GM21825 (cell line): ENCODE results near the gene FOXL2.

ENCODE experiments used
- ATAC-seq: cut with Tn5 transposase; IDR thresholded peaks from one replicate; pipeline ENCODE4 v1.9.1; 2021; ENCODE audit warnings: mild to moderate bottlenecking, moderate library complexity; ENCODE audit not compliant: unreplicated experiment

The FOXL2 gene

DNA sequence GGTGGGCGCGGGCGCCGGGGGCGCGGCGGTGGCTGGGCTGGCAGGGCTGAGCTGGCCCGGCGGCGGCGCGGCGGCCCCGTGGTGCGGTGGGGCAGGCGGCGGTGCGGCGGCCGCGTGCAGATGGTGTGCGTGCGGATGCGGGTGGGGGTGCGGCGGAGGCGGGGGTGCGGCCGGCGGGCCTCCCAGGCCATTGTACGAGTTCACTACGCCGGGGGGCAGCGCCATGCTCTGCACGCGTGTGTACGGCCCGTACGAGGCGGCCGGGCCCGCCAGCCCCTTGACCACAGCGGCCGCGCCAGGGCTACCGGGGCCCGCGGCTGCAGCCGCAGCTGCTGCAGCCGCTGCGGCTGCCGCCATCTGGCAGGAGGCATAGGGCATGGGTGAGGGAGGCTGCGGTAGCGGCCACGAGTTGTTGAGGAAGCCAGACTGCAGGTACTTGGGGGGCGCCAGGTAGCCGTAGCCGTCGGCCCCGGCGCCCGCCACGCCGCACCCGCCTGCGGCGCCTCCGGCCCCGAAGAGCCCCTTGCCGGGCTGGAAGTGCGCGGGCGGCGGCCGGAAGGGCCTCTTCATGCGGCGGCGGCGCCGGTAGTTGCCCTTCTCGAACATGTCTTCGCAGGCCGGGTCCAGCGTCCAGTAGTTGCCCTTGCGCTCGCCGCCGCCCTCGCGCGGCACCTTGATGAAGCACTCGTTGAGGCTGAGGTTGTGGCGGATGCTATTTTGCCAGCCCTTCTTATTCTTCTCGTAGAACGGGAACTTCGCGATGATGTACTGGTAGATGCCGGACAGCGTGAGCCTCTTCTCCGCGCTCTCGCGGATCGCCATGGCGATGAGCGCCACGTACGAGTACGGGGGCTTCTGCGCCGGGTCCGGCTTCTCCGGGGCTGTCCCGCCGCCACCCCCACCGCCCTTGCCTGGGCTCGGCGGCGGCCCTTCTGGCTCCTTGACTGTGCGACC, 951 bp downstream of the FOXL2 start:
- ATAC-seq: no peak

GRCh38 chr3:138944929-138945708, 1.8 kb downstream of the FOXL2 start:
- ATAC-seq: no peak

- ATAC-seq: no peak
Observed at GRCh38 chr3:138944654-138944928, 2.3 kb downstream of the FOXL2 start.

DNA sequence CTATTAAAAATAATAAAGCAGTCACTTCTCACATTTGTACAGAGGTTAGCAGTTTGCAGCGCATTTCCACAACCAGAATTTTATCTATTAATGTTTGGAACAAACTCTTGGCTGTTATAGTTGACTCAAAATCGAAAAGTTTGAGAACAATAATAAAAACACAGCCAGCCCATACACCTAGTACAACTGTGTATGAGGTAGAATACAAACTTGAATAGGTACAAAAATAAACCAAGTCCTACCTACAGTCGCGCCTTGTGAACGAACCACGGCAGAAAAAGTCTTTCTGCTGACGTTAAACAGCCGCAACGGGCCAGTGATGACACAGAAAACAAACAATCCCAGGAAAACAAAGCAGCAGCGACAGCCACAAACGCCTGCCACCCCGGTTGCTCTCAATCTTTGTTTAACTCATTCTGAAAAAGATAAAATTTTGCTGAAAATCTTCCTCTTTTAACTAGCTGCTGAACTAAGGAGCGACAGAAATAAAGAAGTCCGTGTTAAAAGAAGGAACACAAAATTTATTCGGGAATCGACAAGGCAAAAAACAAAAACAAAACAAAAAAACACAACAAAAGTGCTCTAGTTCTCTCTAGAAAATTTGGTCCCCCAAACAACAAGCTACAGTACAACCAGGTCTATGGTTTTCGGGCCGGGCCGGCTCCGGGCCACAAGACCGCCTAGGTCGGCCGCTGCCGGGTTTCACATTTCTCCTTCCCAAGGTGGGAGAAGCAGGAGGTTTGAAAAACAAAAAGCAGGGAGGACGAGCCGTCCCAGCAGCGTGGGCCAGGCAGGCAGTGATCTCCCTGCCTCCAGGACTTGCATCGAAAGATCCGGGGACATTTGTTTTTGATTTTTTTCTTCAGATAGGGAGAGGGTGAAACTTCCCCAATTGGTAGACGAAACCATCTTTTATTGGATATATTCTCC, 2.9 kb downstream of the FOXL2 start:
- no peak for ATAC-seq

- no peak for ATAC-seq
Observed at GRCh38 chr3:138942861-138943623, 3.9 kb downstream of the FOXL2 start.

- no peak for ATAC-seq
Observed at GRCh38 chr3:138942271-138942670, 4.7 kb downstream of the FOXL2 start.

DNA sequence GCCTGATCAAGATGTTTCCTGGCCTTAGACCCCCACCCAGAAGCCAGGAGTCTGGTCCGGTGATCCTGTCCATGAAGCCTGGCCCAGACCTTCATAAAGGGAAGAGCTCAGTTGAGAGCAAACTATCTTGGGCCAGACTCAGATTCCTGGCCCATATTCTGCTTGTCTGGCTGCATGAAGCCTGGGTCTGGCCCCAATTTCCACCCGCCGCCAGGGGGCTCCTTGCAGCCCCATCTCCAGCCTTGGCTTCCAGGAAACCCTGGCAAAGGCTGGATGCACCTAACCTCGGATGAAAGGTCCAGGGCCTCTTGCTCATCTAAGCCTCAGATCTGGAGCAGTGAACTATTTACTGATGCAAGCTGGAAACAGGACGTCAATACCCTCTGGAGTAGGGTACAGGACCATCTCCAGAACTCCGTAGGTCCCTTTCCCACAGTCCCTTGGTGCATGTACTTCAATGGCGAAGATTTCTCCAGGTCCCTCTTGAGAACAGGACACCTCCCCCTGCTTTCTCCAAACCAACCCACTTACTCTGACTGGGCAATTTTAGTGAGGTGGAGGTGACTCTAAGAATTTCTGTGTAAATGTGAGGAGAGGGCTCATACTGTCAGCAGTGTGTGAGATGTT, 5.6 kb downstream of the FOXL2 start:
- ATAC-seq: no peak

- ATAC-seq: no peak
Observed at GRCh38 chr3:138940446-138940845, 6.5 kb downstream of the FOXL2 start.

- no peak for ATAC-seq
Observed at GRCh38 chr3:138939561-138940241, 7.2 kb downstream of the FOXL2 start.

DNA sequence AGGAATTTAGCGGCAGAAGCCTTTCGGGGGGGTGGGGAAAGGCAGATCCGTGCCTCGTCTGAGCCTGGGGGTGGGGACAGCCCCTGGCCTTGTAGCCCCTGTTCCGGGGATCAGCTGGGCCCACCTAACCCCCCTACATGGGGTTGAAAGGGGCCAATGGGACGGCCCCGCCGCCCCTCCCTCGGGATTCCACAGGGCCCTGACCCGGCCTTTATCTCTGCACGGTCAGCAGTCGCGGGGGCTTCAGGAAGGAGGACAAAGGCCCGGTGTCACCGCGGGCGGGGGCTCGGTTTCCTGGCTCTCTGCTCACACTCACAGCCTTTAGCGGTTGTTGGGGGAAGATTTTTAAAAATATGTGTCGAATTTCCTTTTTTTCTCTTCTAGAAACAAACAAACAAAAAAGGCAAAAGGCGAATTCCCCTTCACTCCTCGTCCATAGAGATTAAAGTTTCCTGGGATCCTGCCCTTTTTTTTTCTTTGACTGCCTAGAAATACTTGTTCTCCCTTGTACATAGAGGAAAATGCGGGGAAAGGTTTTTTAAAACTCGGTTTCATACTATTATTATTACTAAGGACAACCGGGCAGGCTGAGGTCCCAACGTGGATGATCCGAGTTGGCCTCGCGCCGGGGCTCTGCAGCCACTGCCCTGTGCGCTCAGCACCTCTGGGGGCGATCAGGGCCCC, 7.9 kb downstream of the FOXL2 start:
- ATAC-seq: no peak

GRCh38 chr3:138938056-138938876, 8.7 kb downstream of the FOXL2 start:
- no peak for ATAC-seq

GRCh38 chr3:138937690-138938055, 9.3 kb downstream of the FOXL2 start:
- ATAC-seq: no peak

DNA sequence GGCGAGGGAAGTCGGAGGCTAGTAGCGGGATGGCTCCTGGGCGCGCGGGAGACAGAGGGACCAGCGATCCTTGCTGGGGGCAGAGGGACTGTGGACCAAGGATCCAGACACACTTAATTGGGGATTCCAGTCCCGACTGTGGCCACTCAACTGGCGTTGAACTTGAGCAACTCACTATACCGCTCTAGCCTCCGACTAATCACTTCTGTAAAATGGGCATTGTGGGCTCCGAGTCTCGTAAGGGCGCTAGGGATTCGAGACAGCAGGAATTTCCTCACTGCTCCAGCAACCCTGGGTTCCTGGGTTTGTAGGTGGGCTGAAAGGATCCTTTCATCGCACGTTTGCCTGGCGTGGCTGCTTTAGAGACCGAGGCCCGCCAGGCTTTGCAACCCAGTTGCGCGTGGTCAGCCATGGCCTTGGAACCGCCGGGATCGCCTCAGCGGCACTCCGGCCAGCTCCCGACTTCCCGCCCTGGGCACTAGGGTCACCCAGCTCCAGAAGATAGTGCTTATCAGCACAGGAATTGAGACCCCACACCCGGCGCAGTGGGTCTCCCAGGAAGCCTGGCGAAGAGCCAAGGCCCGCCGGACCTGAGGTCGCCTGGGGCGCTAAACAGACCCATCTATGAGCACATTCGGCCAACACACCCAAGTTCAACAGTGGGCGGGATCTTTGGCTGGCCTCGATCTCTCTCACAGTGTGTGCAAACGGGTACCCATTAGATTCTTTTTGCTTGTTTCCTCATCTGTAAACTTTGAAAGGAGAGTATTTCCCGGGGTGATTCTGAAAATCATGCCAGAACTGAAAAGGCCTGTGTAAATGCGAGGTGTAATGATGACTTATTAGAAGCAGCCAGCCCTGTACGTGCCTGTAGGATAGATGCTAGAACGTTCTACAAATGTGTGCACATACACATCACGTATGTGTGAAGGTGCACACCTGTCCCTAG, 9.9 kb downstream of the FOXL2 start:
- ATAC-seq: no peak

- ATAC-seq: peak; percentile 62
Observed at GRCh38 chr3:138935863-138936740, 10.8 kb downstream of the FOXL2 start.

DNA sequence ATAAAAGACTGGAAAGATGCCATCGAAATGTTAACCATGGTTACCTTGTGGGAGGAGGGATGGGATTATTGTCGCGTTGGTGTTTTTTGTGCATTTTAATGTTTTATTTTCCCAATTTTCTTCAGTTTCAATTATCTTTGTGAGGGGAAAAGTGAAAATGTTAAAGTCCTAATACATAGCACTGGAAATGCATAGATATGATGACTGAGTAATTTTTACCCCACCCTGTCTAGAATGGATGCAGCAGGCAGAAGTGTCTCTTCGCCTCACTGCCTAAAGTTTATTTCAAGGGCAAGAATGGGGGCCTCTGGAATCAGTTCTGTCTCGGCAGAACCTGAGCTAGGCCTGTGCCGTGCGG, 11.5 kb downstream of the FOXL2 start:
- ATAC-seq: no peak
